Posterior vena cava (tissue), 2 donors: Measurements from ENCODE around the gene CFAP46. TPM values are rescaled to one million over a fixed set of nuclear protein-coding genes. Genes with fewer than 3 reads are reported as not detected.
"Not testable (repeated sequence)": the region's sequence is repeated elsewhere in the genome, so short reads cannot be mapped to it uniquely, and the experiment has no call there.

Experiments used
- DNase-seq: peaks from one replicate; pipeline ENCODE4 v3.0.0-alpha.2; 2020; ENCODE audit warnings: low spot score
- intact Hi-C, 2 donors: fragments of 100-400 bp; cut with DNase I; formaldehyde crosslinking; loops; one replicate each; pipeline versions ENCODE4 v1.14.1 to v1.14.2; 2022 to 2023
- total RNA-seq, 2 donors: library from RNA; stranded (reverse); fragmentation: NEBNext Ultra II Directional; extraction: Animal tissue kit (Norgen Biotek cat#: 25700); gene quantifications; one replicate each; pipeline ENCODE4 v1.2.1, GENCODE V29; 2021
- donor health status: DM: yes; HTN: yes; CAD: no.
- donor health status: DM: yes; HTN: yes; CAD: no.

CFAP46 gene
- total RNA-seq, 2 donors from 2014 or later = 0.14 to 0.81 TPM

- intact Hi-C loops = no loop called here
- DNase-seq = peak; percentile 53
Measured at GRCh38 chr10:132934953-132935352, 7.4 kb downstream of the CFAP46 start.

- peak; percentile 70 for DNase-seq
- intact Hi-C loops = no loop called here
Measured at GRCh38 chr10:132933308-132934042, 8.9 kb downstream of the CFAP46 start.

GRCh38 chr10:132932461-132933307, 9.7 kb downstream of the CFAP46 start:
- peak; percentile 53 for DNase-seq
- intact Hi-C loops = no loop called here

GRCh38 chr10:132931258-132932250, 10.8 kb downstream of the CFAP46 start:
- DNase-seq = peak; percentile 46
- intact Hi-C loops = not testable (repeated sequence)

- DNase-seq, intact Hi-C loops: not testable (repeated sequence)
Measured at GRCh38 chr10:132930701-132931100, 11.7 kb downstream of the CFAP46 start.

GRCh38 chr10:132929953-132930548, 12.3 kb downstream of the CFAP46 start:
- intact Hi-C loops = no loop called here
- peak; percentile 24 for DNase-seq

- intact Hi-C loops = no loop called here
- DNase-seq = peak; percentile 48
Measured at GRCh38 chr10:132929480-132929879, 12.9 kb downstream of the CFAP46 start.

GRCh38 chr10:132928261-132928660, 14.1 kb downstream of the CFAP46 start:
- intact Hi-C loops = no loop called here
- peak; percentile 66 for DNase-seq

GRCh38 chr10:132927824-132928223, 14.5 kb downstream of the CFAP46 start:
- intact Hi-C loops = no loop called here
- peak; percentile 62 for DNase-seq

GRCh38 chr10:132926777-132927650, 15.4 kb downstream of the CFAP46 start:
- intact Hi-C loops = no loop called here
- peak; percentile 78 for DNase-seq

- peak; percentile 58 for DNase-seq
- intact Hi-C loops = no loop called here
Measured at GRCh38 chr10:132926070-132926469, 16.3 kb downstream of the CFAP46 start.

- DNase-seq = peak; percentile 74
- intact Hi-C loops = no loop called here
Measured at GRCh38 chr10:132925614-132926013, 16.8 kb downstream of the CFAP46 start.

- intact Hi-C loops = no loop called here
Measured at GRCh38 chr10:132925071-132925561, 17.3 kb downstream of the CFAP46 start.

GRCh38 chr10:132924046-132924952, 18.1 kb downstream of the CFAP46 start:
- intact Hi-C loops = no loop called here
- peak; percentile 70 for DNase-seq

More at GRCh38 chr10:132925071-132925561, 17.3 kb downstream of the CFAP46 start:
- DNase-seq = peak; percentile 71

GRCh38 chr10:132923384-132923783, 19.0 kb downstream of the CFAP46 start:
- intact Hi-C loops = not testable (repeated sequence)

GRCh38 chr10:132922872-132923271, 19.5 kb downstream of the CFAP46 start:
- intact Hi-C loops = no loop called here
- DNase-seq = no peak

More at GRCh38 chr10:132923384-132923783, 19.0 kb downstream of the CFAP46 start:
- not testable (repeated sequence) for DNase-seq
